ENCODE measurements around the gene SURF6. TPM values are rescaled to one million over a fixed set of nuclear protein-coding genes. Genes with fewer than 3 reads are reported as not detected.
A peak's percentile ranks its signal among the peaks of the same experiment; 100 is the strongest.

SURF6 gene
- total RNA-seq, 1 donor from 2014 or later: 16.0 TPM

GRCh38 chr9:133347985-133348717, 12.2 kb upstream of the SURF6 start, which contains the start of the genes MED22 and RPL7A:
MED22 (minus strand) TSS chr9:133348131; CDS start chr9:133346662, 1,469 bp downstream.
RPL7A (plus strand) TSS chr9:133348218; CDS start chr9:133348244, 26 bp downstream.
- Mint-ChIP-seq H3K4me1 (ENCODE audit: unreplicated experiment) (peaks cover 30% of the 10 kb centered on the region), H3K27me3 (ENCODE audit: unreplicated experiment) (no peaks in the 10 kb centered on the region), H3K27ac (ENCODE audit: unreplicated experiment) (peak within 1 kb of the TSS; percentile 97), H3K9me3 (ENCODE audit: unreplicated experiment) (no peaks in the 10 kb centered on the region), H3K36me3 (ENCODE audit: unreplicated experiment) (peaks cover 41% of the 10 kb centered on the region), H3K4me3 (ENCODE audit: unreplicated experiment) (peak within 1 kb of the TSS; percentile 98)
- peak; percentile 96 for DNase-seq (ENCODE audit: extremely low spot score, unreplicated experiment)
- TF ChIP-seq CTCF (IDR thresholded peaks at IDR 0.05): no peak

- no peak for TF ChIP-seq CTCF (IDR thresholded peaks at IDR 0.05)
- Mint-ChIP-seq H3K27ac (ENCODE audit: unreplicated experiment) (peak overlapping the region; percentile 97), H3K9me3 (ENCODE audit: unreplicated experiment) (no peaks in the 10 kb centered on the region), H3K36me3 (ENCODE audit: unreplicated experiment) (peaks cover 41% of the 10 kb centered on the region), H3K4me3 (ENCODE audit: unreplicated experiment) (peak overlapping the region; percentile 98), H3K4me1 (ENCODE audit: unreplicated experiment) (peaks cover 30% of the 10 kb centered on the region), H3K27me3 (ENCODE audit: unreplicated experiment) (no peaks in the 10 kb centered on the region)
- no peak for DNase-seq (ENCODE audit: extremely low spot score, unreplicated experiment)
Observed at GRCh38 chr9:133347515-133347984, 11.6 kb upstream of the SURF6 start.

GRCh38 chr9:133346021-133346785, 10.2 kb upstream of the SURF6 start:
- DNase-seq (ENCODE audit: extremely low spot score, unreplicated experiment): no peak
- H3K9me3 Mint-ChIP-seq (ENCODE audit: unreplicated experiment): no peaks in the 10 kb centered on the region
- peak overlapping the region; percentile 95 for H3K27ac Mint-ChIP-seq (ENCODE audit: unreplicated experiment)
- peak overlapping the region; percentile 98 for H3K4me3 Mint-ChIP-seq (ENCODE audit: unreplicated experiment)
- no peak for TF ChIP-seq CTCF (IDR thresholded peaks at IDR 0.05)
- H3K4me1 Mint-ChIP-seq (ENCODE audit: unreplicated experiment): peaks cover 30% of the 10 kb centered on the region
- H3K36me3 Mint-ChIP-seq (ENCODE audit: unreplicated experiment): peaks cover 30% of the 10 kb centered on the region
- H3K27me3 Mint-ChIP-seq (ENCODE audit: unreplicated experiment): no peaks in the 10 kb centered on the region

GRCh38 chr9:133345596-133345995, 9.6 kb upstream of the SURF6 start:
- Mint-ChIP-seq H3K4me3 (ENCODE audit: unreplicated experiment) (no peak overlapping the region), H3K27me3 (ENCODE audit: unreplicated experiment) (no peaks in the 10 kb centered on the region), H3K27ac (ENCODE audit: unreplicated experiment) (no peak overlapping the region), H3K9me3 (ENCODE audit: unreplicated experiment) (no peaks in the 10 kb centered on the region), H3K36me3 (ENCODE audit: unreplicated experiment) (peaks cover 27% of the 10 kb centered on the region), H3K4me1 (ENCODE audit: unreplicated experiment) (peaks cover 30% of the 10 kb centered on the region)
- DNase-seq (ENCODE audit: extremely low spot score, unreplicated experiment): no peak
- TF ChIP-seq CTCF (IDR thresholded peaks at IDR 0.05): no peak

GRCh38 chr9:133344979-133345378, 9.0 kb upstream of the SURF6 start:
- Mint-ChIP-seq H3K9me3 (ENCODE audit: unreplicated experiment) (no peaks in the 10 kb centered on the region), H3K4me3 (ENCODE audit: unreplicated experiment) (no peak overlapping the region), H3K4me1 (ENCODE audit: unreplicated experiment) (peaks cover 28% of the 10 kb centered on the region), H3K27ac (ENCODE audit: unreplicated experiment) (no peak overlapping the region), H3K27me3 (ENCODE audit: unreplicated experiment) (no peaks in the 10 kb centered on the region), H3K36me3 (ENCODE audit: unreplicated experiment) (peaks cover 26% of the 10 kb centered on the region)
- no peak for TF ChIP-seq CTCF (IDR thresholded peaks at IDR 0.05)
- no peak for DNase-seq (ENCODE audit: extremely low spot score, unreplicated experiment)
